Stimulated activated CD8-positive, alpha-beta memory T cell treated with anti-CD3 and anti-CD28 coated beads, Interleukin-2, amount 100 ng/mL, for 48 hours (primary cell): ENCODE measurements around the gene TMEM145.

Experiments
- DNase-seq, 2 donors: peaks; one replicate each; pipeline ENCODE4 v3.0.0-alpha.2; 2020; ENCODE audit warnings: low read depth in 2 of 2

The TMEM145 gene

DNA sequence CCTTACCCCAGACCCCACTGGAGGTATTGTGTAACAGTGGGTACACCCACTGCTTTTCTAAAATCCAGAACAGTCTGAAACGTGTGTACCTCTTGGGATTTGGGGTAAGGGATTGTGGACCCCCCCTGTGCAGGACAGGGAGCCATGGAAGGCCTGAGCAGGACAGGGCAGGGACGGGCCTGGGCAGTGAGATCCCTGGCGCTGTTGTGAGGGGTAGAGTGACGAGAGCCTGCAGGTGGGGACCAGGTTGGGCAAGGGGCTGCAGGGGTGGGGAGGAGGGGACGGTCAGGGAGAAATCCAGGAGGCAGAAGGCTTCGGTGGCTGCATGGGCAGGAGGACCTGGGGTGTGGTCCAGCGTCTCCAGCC, 48.4 kb downstream of the TMEM145 start:
- DNase-seq, result no peak

DNA sequence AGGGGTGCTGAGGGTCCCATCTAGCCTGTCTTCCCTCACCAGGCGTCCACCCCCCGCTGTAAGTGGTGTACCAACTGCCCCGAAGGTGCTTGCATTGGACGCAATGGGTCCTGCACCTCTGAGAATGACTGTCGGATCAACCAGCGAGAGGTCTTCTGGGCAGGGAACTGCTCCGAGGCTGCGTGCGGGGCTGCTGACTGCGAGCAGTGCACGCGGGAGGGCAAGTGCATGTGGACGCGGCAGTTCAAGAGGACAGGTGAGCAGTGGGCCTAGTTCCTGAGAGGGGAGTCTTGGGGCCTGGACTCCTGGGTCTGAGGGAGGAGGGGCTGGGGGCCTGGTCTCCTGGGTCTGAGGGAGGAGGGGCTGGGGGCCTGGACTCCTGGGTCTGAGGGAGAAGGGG, 49.2 kb downstream of the TMEM145 start:
- DNase-seq, result no peak

DNA sequence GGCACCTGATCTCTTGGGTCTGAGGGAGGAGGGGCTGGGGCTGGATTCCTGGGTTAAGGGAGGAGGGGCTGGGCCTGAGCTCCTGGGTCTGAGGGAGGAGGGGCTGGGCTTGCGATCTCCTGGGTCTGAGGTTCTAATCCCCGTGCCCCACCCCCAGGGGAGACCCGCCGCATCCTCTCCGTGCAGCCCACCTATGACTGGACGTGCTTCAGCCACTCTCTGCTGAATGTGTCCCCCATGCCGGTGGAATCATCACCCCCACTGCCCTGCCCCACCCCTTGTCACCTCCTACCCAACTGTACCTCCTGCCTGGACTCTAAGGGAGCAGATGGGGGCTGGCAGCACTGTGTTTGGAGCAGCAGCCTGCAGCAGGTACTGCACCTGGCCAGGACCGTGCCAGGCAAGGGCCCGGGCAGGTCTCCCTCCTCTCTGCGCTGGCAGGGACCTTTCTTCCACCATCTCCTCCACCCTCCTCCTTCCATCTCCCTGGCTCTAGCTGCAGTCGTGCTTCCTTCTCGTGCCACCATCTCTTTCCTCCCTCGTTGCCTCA, 49.9 kb downstream of the TMEM145 start:
- no peak for DNase-seq

DNA sequence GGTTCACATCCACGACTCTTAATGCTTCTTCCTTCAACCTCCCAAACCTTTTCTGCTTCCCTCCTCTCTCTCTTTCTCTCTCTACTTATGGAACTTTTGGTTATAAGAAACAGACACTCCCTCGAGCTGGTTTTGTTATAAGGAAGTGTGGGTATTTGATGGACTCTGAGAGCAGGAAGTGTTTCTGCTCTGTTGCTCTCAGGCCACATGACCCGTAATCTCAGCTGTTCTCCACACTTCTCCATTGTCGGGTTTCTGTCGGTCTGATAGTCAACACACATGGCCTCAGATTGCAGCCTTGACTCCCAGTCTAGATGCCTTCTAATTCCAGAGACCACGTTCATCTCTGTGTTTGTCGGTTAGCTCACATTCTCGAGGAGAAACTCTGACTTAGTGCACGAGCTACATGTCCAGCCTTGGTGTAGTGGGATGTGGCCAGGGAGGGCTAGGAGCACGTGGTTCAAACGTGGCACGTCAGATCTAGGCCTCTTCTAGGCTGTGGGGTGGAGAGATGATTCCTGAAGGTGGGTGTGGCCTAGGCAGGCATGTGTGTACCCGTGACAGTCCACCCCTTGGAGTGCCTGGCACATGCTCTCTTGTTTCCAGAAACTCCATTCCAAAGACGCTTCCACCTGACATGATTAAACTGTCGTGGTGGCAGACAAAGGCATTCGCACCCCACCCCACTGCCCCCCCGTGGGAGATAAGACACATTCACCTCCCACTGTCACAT, 50.7 kb downstream of the TMEM145 start:
- no peak for DNase-seq

DNA sequence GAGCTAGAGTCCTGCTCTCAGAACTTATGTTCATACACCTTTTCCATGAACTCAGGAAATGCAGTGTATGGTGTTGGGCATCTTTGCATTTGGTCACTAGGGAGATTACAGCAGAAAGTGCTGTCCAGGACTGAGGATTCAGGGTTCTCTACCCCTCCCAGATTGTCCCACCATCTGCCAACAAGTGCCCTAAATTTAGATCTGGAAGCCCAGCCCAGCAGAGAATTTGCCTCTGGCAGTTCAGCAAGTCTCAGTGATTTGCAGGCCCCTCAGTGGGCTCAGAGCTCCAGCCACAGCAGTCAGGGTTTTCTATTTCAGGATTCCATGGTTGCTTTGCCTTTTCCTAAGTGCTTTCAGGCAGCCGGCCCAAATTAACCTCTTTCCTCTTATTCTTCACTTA, 53.6 kb downstream of the TMEM145 start:
- DNase-seq, result no peak

DNA sequence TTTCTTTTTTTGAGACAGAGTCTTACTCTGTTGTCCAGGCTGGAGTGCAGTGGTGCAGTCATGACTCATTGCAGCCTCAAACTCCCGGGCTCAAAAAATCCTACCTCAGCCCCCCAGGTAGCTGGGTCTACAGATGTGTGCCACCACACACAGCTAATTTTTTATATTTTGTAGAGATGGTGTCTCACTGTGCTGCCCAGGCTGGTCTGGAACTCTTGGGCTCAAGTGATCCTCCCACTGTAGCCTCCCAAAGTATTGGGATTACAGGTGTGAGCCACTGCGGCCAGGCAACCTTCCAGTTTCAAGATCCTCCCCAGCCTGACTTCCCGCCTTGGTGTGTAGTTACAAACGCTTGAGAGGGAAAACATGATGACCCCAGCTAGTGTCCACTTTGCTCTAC, 54.8 kb downstream of the TMEM145 start:
- no peak for DNase-seq

DNA sequence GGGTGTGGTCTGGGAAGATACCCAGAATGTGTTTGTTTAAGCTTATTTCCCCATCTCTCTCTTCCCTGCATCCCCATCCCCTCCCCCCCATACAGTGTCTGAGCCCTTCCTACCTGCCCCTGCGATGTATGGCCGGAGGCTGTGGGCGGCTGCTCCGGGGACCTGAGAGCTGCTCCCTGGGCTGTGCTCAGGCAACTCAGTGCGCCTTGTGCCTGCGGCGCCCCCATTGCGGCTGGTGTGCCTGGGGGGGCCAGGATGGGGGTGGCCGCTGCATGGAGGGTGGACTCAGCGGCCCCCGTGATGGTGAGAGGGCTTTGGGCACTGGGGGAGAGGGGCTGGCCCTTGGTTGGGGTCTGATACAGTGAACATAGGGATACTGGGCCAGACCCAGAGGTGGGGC, 55.3 kb downstream of the TMEM145 start:
- no peak for DNase-seq

DNA sequence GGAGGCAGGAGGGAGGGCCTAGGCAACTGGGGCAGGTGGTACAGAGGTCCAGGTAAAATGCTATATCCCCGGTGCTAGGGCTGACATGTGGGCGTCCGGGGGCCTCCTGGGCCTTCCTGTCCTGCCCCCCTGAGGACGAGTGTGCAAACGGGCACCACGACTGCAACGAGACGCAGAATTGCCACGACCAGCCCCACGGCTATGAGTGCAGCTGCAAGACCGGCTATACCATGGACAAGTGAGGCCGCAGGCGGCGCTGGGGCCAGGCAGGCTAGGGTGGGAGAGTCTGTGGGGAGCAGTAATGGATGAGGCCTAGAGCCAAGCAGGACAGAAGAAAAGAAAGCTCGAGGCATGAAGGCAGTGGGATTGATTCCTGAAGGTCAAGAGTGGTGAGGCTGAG, 55.7 kb downstream of the TMEM145 start:
- no peak for DNase-seq

DNA sequence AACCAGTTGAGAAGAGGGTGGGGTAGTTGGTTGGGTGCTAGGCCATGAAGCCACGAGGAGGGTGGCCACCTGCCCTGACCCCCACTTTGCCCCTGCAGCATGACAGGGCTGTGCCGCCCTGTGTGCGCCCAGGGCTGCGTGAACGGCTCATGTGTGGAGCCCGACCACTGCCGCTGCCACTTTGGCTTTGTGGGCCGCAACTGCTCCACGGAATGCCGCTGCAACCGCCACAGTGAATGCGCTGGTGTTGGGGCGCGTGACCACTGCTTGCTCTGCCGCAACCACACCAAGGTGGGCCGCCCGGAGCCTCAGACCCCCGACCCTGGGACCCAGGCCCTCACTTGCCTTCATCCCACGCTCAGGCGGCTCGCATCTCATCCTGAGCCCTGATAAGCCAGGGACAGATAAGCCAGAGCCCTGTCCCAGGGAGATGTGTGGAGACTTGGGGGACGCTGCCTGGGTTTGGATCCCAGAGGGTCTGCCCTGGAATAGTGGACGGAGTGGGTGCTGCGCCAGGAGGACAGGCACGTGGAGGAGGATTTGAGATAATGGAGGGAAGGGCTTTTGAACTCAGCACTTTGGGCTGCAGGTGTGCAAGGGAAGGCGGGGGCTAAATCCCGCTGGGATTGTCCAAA, 56.4 kb downstream of the TMEM145 start:
- DNase-seq, result no peak

DNA sequence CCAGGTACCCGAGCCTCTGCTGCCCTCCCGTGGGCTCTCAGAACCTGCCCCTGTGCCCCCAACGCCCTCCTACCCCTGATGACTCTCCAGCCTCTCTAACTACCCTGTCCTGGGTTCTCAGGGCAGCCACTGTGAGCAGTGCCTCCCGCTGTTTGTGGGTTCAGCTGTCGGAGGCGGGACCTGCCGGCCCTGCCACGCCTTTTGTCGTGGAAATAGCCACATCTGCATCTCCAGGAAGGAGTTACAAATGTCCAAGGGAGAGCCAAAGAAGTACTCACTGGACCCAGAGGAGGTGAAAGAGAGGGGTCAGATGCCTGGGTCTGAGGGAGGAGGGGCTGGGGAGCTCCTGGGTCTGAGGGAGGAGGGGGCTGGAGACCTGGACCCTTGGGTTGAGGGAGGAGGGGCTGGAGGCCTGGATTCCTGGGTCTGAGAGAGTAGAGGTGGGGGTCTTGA, 57.0 kb downstream of the TMEM145 start:
- no peak for DNase-seq

DNA sequence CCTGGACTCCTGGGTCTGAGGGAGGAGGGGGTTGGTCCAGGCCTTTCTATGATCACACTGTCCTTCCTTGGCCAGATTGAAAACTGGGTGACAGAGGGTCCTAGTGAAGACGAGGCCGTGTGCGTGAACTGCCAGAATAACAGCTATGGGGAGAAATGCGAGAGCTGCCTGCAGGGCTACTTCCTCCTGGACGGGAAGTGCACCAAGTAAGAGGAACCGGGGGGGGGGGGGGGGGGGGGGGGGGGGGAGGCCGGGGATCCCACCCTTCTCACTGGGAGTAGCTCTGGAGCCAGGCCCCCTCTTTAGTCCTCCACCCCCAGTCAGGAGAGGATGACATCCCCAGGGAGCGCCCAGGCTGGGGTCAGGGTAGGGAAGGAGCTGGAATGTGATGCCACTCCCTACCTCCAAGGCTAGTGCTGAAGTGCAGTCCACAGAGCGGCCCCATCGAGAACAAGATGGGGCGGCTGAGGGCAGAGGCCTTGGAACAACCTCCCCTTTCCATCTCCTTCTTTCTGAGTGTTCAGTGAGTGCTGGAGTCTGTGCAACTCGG, 57.6 kb downstream of the TMEM145 start:
- DNase-seq, result no peak
